Neural progenitor cell (in vitro differentiated cells): ENCODE measurements around the gene PINK1. TPM values are rescaled to one million over a fixed set of nuclear protein-coding genes. Genes with fewer than 3 reads are reported as not detected.
A peak's percentile ranks its signal among the peaks of the same experiment; 100 is the strongest.

Source experiments
- DNase-seq: peaks from one replicate; pipeline ENCODE4 v3.0.0-alpha.2; 2016; ENCODE audit warnings: low spot score
- H2AFZ ChIP-seq: fragments of 200-600 bp; sonication (generic); replicated peaks from 2 replicates; pipeline ENCODE4 v1.6.1; 2016; ENCODE audit warnings: antibody characterized with exemption
- H3F3A ChIP-seq: fragments of 200-600 bp; sonication (generic); 2 replicates; pipeline ENCODE4 v1.6.1; 2016; ENCODE audit warnings: antibody characterized with exemption, low read depth
- H3K27ac ChIP-seq: fragments of 200-600 bp; sonication (generic); 2 replicates; pipeline ENCODE4 v1.5.1; 2016; ENCODE audit warnings: mild to moderate bottlenecking
- H3K27me3 ChIP-seq: fragments of 200-600 bp; sonication (generic); 2 replicates; pipeline ENCODE4 v1.6.1; 2016; ENCODE audit warnings: mild to moderate bottlenecking, moderate library complexity
- H3K36me3 ChIP-seq: fragments of 200-600 bp; sonication (generic); 2 replicates; pipeline ENCODE4 v1.5.1; 2016
- H3K4me1 ChIP-seq: fragments of 200-600 bp; sonication (generic); 2 replicates; pipeline ENCODE4 v1.6.1; 2016; ENCODE audit warnings: mixed run types
- H3K4me2 ChIP-seq: fragments of 200-600 bp; sonication (generic); 2 replicates; pipeline ENCODE4 v1.6.1; 2016
- H3K4me3 ChIP-seq: fragments of 200-600 bp; sonication (generic); 2 replicates; pipeline ENCODE4 v1.5.1; 2016
- H3K79me2 ChIP-seq: fragments of 200-600 bp; sonication (generic); 2 replicates; pipeline ENCODE4 v1.6.1; 2016; ENCODE audit warnings: low read depth
- H3K9ac ChIP-seq: fragments of 200-600 bp; sonication (generic); 2 replicates; pipeline ENCODE4 v1.6.1; 2016
- H3K9me3 ChIP-seq: fragments of 200-600 bp; sonication (generic); 2 replicates; pipeline ENCODE4 v1.5.1; 2016; ENCODE audit warnings: low read depth
- H4K20me1 ChIP-seq: fragments of 200-600 bp; sonication (generic); 2 replicates; pipeline ENCODE4 v1.6.1; 2016; ENCODE audit warnings: low read depth
- H3K27ac Mint-ChIP-seq: 3 replicates; pipeline ENCODE4 v1.8.0; 2021; ENCODE audit warnings: mixed read lengths
- H3K27me3 Mint-ChIP-seq: 2 replicates; pipeline ENCODE4 v1.8.0; 2022; ENCODE audit warnings: low read depth, mild to moderate bottlenecking, inconsistent platforms, moderate library complexity, mixed read lengths; ENCODE audit not compliant: insufficient read depth
- H3K36me3 Mint-ChIP-seq: 3 replicates; pipeline ENCODE4 v1.8.0; 2021; ENCODE audit warnings: mixed read lengths
- H3K4me1 Mint-ChIP-seq: 3 replicates; pipeline ENCODE4 v1.8.0; 2021; ENCODE audit warnings: mixed read lengths
- H3K4me3 Mint-ChIP-seq: 3 replicates; pipeline ENCODE4 v1.8.0; 2021; ENCODE audit warnings: mild to moderate bottlenecking, moderate library complexity, mixed read lengths
- H3K9me3 Mint-ChIP-seq: 3 replicates; pipeline ENCODE4 v1.8.0; 2020; ENCODE audit warnings: mixed read lengths
- EZH2 ChIP-seq: fragments of 200-600 bp; sonication (generic); IDR thresholded peaks from 2 replicates; pipeline ENCODE4 v1.6.1; 2017; ENCODE audit warnings: antibody characterized with exemption, mild to moderate bottlenecking, moderate library complexity
- EZH2phosphoT487 ChIP-seq: fragments of 200-600 bp; sonication (generic); IDR thresholded peaks from 2 replicates; pipeline ENCODE4 v1.6.1; 2017; ENCODE audit warnings: antibody characterized with exemption
- total RNA-seq: library from RNA; depleted of rRNA; stranded (reverse); fragments of >200 nt; gene quantifications from 2 replicates; pipeline ENCODE4 v1.2.3, GENCODE V29; 2015; ENCODE audit warnings: low replicate concordance
- TF ChIP-seq, protein P1 (sequence below): fragments of 200-600 bp; sonication (generic); IDR thresholded peaks from 2 replicates; pipeline ENCODE4 v1.5.1; 2017; ENCODE audit warnings: antibody characterized with exemption, mild to moderate bottlenecking

Gene PINK1
- total RNA-seq, 1 donor from 2014 or later: 13.3 TPM

DNA sequence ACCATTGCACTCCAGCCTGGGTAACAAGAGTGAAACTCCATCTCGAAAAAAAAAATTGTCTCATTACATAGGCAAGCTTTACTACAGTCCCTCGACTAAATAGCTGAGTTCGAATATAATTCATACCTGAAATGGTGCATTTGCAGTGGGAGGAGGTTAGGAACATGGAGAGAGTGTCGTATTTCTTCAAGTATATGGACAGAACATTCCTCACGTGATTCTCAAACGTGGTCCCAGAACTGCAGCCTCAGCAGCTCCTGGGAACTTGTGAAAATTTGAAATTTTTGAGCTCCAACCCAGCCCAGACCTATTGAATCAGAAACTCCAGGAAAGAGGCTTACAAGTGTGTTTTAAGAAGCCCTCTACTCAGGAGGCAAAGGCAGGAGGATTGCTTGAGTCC, 37.2 kb upstream of the PINK1 start:
- Mint-ChIP-seq H3K27ac (peak overlapping the region; percentile 11), H3K36me3 (no peaks in the 10 kb centered on the region), H3K4me3 (no peak overlapping the region), H3K4me1 (peaks cover 8% of the 10 kb centered on the region), H3K27me3 (peaks cover 5% of the 10 kb centered on the region), H3K9me3 (no peaks in the 10 kb centered on the region)
- Histone ChIP-seq H3K27me3 (no peaks in the 10 kb centered on the region), H3K9ac (no peak overlapping the region), H3F3A (no peaks in the 10 kb centered on the region), H2AFZ (no peak overlapping the region), H3K4me1 (no peaks in the 10 kb centered on the region), H3K79me2 (no peaks in the 10 kb centered on the region), H4K20me1 (no peaks in the 10 kb centered on the region), H3K4me2 (no peak overlapping the region), H3K36me3 (no peaks in the 10 kb centered on the region), H3K27ac (no peak overlapping the region), H3K4me3 (no peak overlapping the region), H3K9me3 (no peaks in the 10 kb centered on the region)
- TF ChIP-seq EZH2: no peak
- TF ChIP-seq, protein P1, sequence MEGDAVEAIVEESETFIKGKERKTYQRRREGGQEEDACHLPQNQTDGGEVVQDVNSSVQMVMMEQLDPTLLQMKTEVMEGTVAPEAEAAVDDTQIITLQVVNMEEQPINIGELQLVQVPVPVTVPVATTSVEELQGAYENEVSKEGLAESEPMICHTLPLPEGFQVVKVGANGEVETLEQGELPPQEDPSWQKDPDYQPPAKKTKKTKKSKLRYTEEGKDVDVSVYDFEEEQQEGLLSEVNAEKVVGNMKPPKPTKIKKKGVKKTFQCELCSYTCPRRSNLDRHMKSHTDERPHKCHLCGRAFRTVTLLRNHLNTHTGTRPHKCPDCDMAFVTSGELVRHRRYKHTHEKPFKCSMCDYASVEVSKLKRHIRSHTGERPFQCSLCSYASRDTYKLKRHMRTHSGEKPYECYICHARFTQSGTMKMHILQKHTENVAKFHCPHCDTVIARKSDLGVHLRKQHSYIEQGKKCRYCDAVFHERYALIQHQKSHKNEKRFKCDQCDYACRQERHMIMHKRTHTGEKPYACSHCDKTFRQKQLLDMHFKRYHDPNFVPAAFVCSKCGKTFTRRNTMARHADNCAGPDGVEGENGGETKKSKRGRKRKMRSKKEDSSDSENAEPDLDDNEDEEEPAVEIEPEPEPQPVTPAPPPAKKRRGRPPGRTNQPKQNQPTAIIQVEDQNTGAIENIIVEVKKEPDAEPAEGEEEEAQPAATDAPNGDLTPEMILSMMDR: no peak
- TF ChIP-seq EZH2phosphoT487: no peak
- no peak for DNase-seq

DNA sequence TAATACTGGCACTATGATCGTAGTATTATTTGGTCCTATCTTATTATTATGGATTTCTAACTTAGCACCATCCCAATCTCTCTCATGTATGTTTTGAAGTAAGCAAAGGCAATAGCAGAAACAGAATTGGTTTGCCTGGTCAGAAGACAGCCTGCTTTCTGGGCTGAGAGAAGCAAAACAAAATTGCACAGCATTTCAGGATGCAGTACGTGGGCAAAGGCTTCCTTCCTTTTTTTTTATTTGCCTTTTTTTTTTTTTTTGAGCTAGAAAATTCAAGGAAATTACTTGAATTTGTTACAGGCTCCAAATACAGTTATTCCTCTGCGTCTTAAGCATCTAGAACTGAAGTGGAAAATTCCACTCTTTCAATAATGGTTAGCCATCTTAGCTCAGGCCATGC, 35.6 kb upstream of the PINK1 start:
- H3K79me2 ChIP-seq: no peaks in the 10 kb centered on the region

DNA sequence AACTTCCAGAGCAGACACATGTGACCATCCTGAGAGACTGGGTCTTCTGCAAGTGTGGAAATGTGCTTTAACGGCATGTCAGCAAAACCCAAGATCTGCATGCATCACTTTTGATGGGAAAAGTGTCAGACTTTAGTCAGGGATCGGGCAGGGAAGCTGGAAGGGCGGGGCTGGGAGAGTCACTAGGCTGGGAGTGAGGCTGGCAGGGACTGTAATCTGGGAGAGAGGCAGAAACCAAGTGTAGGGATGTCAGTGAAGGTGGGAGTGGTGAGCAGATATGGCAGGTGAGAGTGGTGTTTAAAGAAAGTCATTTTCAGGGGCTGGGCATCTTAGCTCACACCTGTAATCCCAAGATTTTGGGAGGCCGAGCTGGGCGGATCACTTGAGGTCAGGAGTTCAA, 33.1 kb upstream of the PINK1 start:
- no peak for DNase-seq
- H3K36me3 Mint-ChIP-seq: no peaks in the 10 kb centered on the region
- no peak overlapping the region for H3K4me3 ChIP-seq
- H3K4me2 ChIP-seq: no peak overlapping the region
- H3K4me1 ChIP-seq: no peaks in the 10 kb centered on the region
- no peaks in the 10 kb centered on the region for H3F3A ChIP-seq
- H3K9ac ChIP-seq: no peak overlapping the region
- H3K27me3 ChIP-seq: no peaks in the 10 kb centered on the region
- no peak overlapping the region for H2AFZ ChIP-seq
- H3K9me3 Mint-ChIP-seq: no peaks in the 10 kb centered on the region
- no peak overlapping the region for H3K4me3 Mint-ChIP-seq
- no peak overlapping the region for H3K27ac ChIP-seq
- H3K4me1 Mint-ChIP-seq: peaks cover 6% of the 10 kb centered on the region
- H4K20me1 ChIP-seq: no peaks in the 10 kb centered on the region
- no peaks in the 10 kb centered on the region for H3K36me3 ChIP-seq
- TF ChIP-seq, protein P1: no peak
- no peak for TF ChIP-seq EZH2phosphoT487
- no peak for TF ChIP-seq EZH2
- H3K79me2 ChIP-seq: no peaks in the 10 kb centered on the region
- H3K27ac Mint-ChIP-seq: no peak overlapping the region
- H3K27me3 Mint-ChIP-seq: peaks cover 3% of the 10 kb centered on the region
- H3K9me3 ChIP-seq: no peaks in the 10 kb centered on the region

More for the DNA sequence above, 35.6 kb upstream of the PINK1 start:
- Mint-ChIP-seq H3K4me1 (peaks cover 8% of the 10 kb centered on the region), H3K9me3 (no peaks in the 10 kb centered on the region), H3K27me3 (peaks cover 5% of the 10 kb centered on the region), H3K36me3 (no peaks in the 10 kb centered on the region), H3K27ac (no peak overlapping the region), H3K4me3 (no peak overlapping the region)
- Histone ChIP-seq H3K4me2 (no peak overlapping the region), H2AFZ (no peak overlapping the region), H3K27ac (no peak overlapping the region), H3K9me3 (no peaks in the 10 kb centered on the region), H3K36me3 (no peaks in the 10 kb centered on the region), H3K9ac (no peak overlapping the region), H3F3A (no peaks in the 10 kb centered on the region), H4K20me1 (no peaks in the 10 kb centered on the region), H3K27me3 (no peaks in the 10 kb centered on the region), H3K4me3 (no peak overlapping the region), H3K4me1 (no peaks in the 10 kb centered on the region)
- TF ChIP-seq EZH2phosphoT487 (no peak), EZH2 (no peak)
- TF ChIP-seq, protein P1: no peak
- no peak for DNase-seq
